ENCODE measurements around the gene POLDIP2.

- no peak for TF ChIP-seq CTCF (conservative IDR thresholded peaks at IDR 0.05; ENCODE audit: low read depth, low read length)
- TF ChIP-seq USF2 (IDR thresholded peaks at IDR 0.05; ENCODE audit: low read depth, low read length) = no peak
- no peak for TF ChIP-seq POLR2A (IDR thresholded peaks at IDR 0.05; ENCODE audit: low read depth, low read length)
- no peak for TF ChIP-seq MXI1 (IDR thresholded peaks at IDR 0.05; ENCODE audit: borderline replicate concordance, low read depth, low read length)
- TF ChIP-seq CEBPB (IDR thresholded peaks at IDR 0.05; ENCODE audit: low read depth, low read length) = no peak
- TF ChIP-seq CHD1 (IDR thresholded peaks at IDR 0.05; ENCODE audit: low read depth, low read length) = no peak
- no peak for TF ChIP-seq ELK1 (IDR thresholded peaks at IDR 0.05; ENCODE audit: borderline replicate concordance, low read depth, low read length)
- TF ChIP-seq SMC3 (IDR thresholded peaks at IDR 0.05; ENCODE audit: low read depth, low read length) = no peak
- no peak for TF ChIP-seq FOS (IDR thresholded peaks at IDR 0.05; ENCODE audit: low read depth, low read length)
- TF ChIP-seq MAZ (IDR thresholded peaks at IDR 0.05; ENCODE audit: borderline replicate concordance, low read depth, low read length) = no peak
- TF ChIP-seq RAD21 (IDR thresholded peaks at IDR 0.05; ENCODE audit: low read length) = no peak
- no peak for TF ChIP-seq NFE2L2 (IDR thresholded peaks at IDR 0.05; ENCODE audit: low read depth, low read length)
- no peak for TF ChIP-seq MAFK (IDR thresholded peaks at IDR 0.05; ENCODE audit: low read depth, low read length)
These were observed 27.7 kb upstream of the POLDIP2 start for GRCh38 chr17:28385037-28385400.

Data from IMR-90 (cell line).